Neural progenitor cell (in vitro differentiated cells): ENCODE data around the gene ZNF8.

Experiments used
- EZH2 ChIP-seq: fragments of 200-600 bp; sonication (generic); IDR thresholded peaks from 2 replicates; pipeline ENCODE4 v1.6.1; 2017; ENCODE audit warnings: antibody characterized with exemption, mild to moderate bottlenecking, moderate library complexity
- EZH2phosphoT487 ChIP-seq: fragments of 200-600 bp; sonication (generic); IDR thresholded peaks from 2 replicates; pipeline ENCODE4 v1.6.1; 2017; ENCODE audit warnings: antibody characterized with exemption
- TF ChIP-seq, protein P1 (sequence below): fragments of 200-600 bp; sonication (generic); IDR thresholded peaks from 2 replicates; pipeline ENCODE4 v1.5.1; 2017; ENCODE audit warnings: antibody characterized with exemption, mild to moderate bottlenecking

DNA sequence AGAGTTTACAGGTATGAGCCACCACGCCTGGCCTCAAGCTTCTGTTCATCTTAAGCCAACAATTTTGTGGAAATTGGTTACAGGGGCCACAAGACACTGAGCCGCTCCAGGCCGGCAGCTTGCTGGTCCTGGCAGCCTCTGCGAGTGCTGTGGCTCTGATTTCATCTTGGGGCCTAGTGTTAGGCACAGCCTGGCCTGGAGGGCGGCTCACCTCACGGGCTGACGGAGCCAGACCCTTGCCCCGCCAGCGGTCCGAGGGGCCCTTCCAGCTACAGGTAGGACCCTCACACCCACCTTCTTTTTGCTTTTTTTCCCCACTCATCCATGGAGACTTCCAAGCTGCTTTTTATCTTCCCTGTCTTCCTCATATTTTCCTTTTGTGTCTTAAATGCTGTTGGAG is 41.4 kb upstream of the ZNF8 start:
- TF ChIP-seq, protein P1, sequence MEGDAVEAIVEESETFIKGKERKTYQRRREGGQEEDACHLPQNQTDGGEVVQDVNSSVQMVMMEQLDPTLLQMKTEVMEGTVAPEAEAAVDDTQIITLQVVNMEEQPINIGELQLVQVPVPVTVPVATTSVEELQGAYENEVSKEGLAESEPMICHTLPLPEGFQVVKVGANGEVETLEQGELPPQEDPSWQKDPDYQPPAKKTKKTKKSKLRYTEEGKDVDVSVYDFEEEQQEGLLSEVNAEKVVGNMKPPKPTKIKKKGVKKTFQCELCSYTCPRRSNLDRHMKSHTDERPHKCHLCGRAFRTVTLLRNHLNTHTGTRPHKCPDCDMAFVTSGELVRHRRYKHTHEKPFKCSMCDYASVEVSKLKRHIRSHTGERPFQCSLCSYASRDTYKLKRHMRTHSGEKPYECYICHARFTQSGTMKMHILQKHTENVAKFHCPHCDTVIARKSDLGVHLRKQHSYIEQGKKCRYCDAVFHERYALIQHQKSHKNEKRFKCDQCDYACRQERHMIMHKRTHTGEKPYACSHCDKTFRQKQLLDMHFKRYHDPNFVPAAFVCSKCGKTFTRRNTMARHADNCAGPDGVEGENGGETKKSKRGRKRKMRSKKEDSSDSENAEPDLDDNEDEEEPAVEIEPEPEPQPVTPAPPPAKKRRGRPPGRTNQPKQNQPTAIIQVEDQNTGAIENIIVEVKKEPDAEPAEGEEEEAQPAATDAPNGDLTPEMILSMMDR = no peak
- no peak for TF ChIP-seq EZH2
- no peak for TF ChIP-seq EZH2phosphoT487
